HG02840 (cell line): ENCODE data around the gene LRMDA.

Source experiments
- ATAC-seq: cut with Tn5 transposase; IDR thresholded peaks from one replicate; pipeline ENCODE4 v1.9.1; 2021; ENCODE audit warnings: mild to moderate bottlenecking, moderate library complexity, moderate number of reproducible peaks; ENCODE audit not compliant: unreplicated experiment, low FRiP score

LRMDA gene

GRCh38 chr10:75653761-75654160 is 222.3 kb downstream of the LRMDA start:
- no peak for ATAC-seq

- no peak for ATAC-seq
Measured at GRCh38 chr10:75654171-75654771, 222.8 kb downstream of the LRMDA start.

- ATAC-seq = no peak
Measured at GRCh38 chr10:75654772-75655171, 223.3 kb downstream of the LRMDA start.

GRCh38 chr10:75655791-75656451 is 224.5 kb downstream of the LRMDA start:
- ATAC-seq = no peak

- ATAC-seq = no peak
Measured at GRCh38 chr10:75657351-75657750, 225.9 kb downstream of the LRMDA start.

- no peak for ATAC-seq
Measured at GRCh38 chr10:75658036-75658435, 226.6 kb downstream of the LRMDA start.

- ATAC-seq = no peak
Measured at GRCh38 chr10:75658496-75658895, 227.1 kb downstream of the LRMDA start.

- no peak for ATAC-seq
Measured at GRCh38 chr10:75658915-75659314, 227.5 kb downstream of the LRMDA start.

- ATAC-seq = no peak
Measured at GRCh38 chr10:75660823-75661222, 229.4 kb downstream of the LRMDA start.

- ATAC-seq = no peak
Measured at GRCh38 chr10:75662715-75663114, 231.3 kb downstream of the LRMDA start.

- ATAC-seq = no peak
Measured at GRCh38 chr10:75663947-75664664, 232.7 kb downstream of the LRMDA start.

- no peak for ATAC-seq
Measured at GRCh38 chr10:75664968-75665367, 233.5 kb downstream of the LRMDA start.

GRCh38 chr10:75665707-75666106 is 234.3 kb downstream of the LRMDA start:
- ATAC-seq = no peak

GRCh38 chr10:75672111-75672671 is 240.8 kb downstream of the LRMDA start:
- no peak for ATAC-seq

GRCh38 chr10:75672842-75673241 is 241.4 kb downstream of the LRMDA start:
- no peak for ATAC-seq

GRCh38 chr10:75677541-75677940 is 246.1 kb downstream of the LRMDA start:
- ATAC-seq = no peak

- ATAC-seq = no peak
Measured at GRCh38 chr10:75678527-75678926, 247.1 kb downstream of the LRMDA start.

- no peak for ATAC-seq
Measured at GRCh38 chr10:75679536-75679935, 248.1 kb downstream of the LRMDA start.

GRCh38 chr10:75681334-75681733 is 249.9 kb downstream of the LRMDA start:
- ATAC-seq = no peak

- ATAC-seq = no peak
Measured at GRCh38 chr10:75682649-75683557, 251.5 kb downstream of the LRMDA start.
